ENCODE results near the gene MAPKBP1. TPM values are rescaled to one million over a fixed set of nuclear protein-coding genes. Genes with fewer than 3 reads are reported as not detected.
A peak's percentile ranks its signal among the peaks of the same experiment; 100 is the strongest.
"Not testable (repeated sequence)": the region's sequence is repeated elsewhere in the genome, so short reads cannot be mapped to it uniquely, and the experiment has no call there.

MAPKBP1 gene
- total RNA-seq, 1 donor from 2014 or later: 28.9 TPM

DNA sequence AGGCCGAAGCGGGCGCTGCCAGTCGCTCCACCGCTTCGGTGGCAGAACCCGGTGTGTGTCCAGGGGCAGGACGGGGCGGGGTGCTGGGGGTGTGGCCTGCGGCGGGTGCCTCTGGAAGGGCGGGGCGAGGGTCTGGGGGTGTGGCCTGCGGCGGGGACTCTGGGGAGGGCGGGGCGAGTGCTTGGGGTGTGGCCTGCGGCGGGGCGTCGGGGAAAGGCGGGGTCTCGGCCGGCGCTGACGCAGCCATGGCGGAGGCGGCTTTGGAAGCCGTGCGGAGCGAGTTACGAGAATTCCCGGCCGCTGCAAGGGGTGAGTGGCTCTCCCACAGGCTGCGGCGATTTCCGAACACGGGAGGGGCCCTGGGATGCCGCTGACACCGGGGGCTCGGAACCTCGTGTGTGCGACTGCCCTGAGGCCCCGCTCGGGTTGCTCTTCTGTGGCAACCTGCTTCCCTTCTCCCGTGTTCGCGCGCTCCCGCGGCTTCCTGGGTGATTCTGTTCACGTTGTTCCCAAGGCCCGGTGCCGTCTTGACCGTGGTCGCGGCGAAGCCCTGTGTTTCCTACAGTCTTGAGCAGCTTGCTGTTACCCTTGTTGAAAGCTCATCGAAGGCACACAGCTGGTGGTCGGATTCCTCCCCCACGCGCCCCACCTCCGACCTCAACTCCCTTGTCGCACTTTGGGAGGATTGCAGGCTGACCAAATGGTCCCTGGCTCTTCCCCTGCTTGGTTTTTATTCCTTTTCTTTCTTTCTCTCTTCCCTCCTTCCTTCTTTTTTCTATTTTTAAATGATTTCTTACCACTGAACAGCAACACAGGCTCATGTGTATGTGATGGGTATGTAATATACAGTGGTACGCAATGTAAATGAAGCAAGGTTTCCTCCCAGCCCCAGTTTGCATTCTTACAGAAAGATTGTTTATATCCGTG is 53.9 kb downstream of the MAPKBP1 start, which contains the start of gene JMJD7:
JMJD7 (plus strand) TSS at position 213 of the 927 bp plus-strand sequence; CDS start at position 246, 33 bp downstream.
- Mint-ChIP-seq H3K4me1 (ENCODE audit: low read depth) (peaks cover 8% of the 10 kb centered on the region), H3K9me3 (ENCODE audit: low read depth) (no peaks in the 10 kb centered on the region), H3K27me3 (peaks cover 13% of the 10 kb centered on the region), H3K27ac (peak within 1 kb of the TSS; percentile 83), H3K36me3 (ENCODE audit: insufficient read depth) (peaks cover 8% of the 10 kb centered on the region), H3K4me3 (ENCODE audit: low read depth) (peak within 1 kb of the TSS; percentile 83)
- TF ChIP-seq, protein P1, sequence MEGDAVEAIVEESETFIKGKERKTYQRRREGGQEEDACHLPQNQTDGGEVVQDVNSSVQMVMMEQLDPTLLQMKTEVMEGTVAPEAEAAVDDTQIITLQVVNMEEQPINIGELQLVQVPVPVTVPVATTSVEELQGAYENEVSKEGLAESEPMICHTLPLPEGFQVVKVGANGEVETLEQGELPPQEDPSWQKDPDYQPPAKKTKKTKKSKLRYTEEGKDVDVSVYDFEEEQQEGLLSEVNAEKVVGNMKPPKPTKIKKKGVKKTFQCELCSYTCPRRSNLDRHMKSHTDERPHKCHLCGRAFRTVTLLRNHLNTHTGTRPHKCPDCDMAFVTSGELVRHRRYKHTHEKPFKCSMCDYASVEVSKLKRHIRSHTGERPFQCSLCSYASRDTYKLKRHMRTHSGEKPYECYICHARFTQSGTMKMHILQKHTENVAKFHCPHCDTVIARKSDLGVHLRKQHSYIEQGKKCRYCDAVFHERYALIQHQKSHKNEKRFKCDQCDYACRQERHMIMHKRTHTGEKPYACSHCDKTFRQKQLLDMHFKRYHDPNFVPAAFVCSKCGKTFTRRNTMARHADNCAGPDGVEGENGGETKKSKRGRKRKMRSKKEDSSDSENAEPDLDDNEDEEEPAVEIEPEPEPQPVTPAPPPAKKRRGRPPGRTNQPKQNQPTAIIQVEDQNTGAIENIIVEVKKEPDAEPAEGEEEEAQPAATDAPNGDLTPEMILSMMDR (IDR thresholded peaks at IDR 0.05; ENCODE audit: unreplicated experiment): no peak
- DNase-seq (ENCODE audit: low spot score, unreplicated experiment): peak; percentile 92

GRCh38 chr15:41828807-41829141 is 54.5 kb downstream of the MAPKBP1 start:
- peaks cover 8% of the 10 kb centered on the region for H3K36me3 Mint-ChIP-seq (ENCODE audit: insufficient read depth)
- H3K27ac Mint-ChIP-seq: no peak overlapping the region
- H3K4me1 Mint-ChIP-seq (ENCODE audit: low read depth): peaks cover 8% of the 10 kb centered on the region
- no peak for DNase-seq (ENCODE audit: low spot score, unreplicated experiment)
- H3K4me3 Mint-ChIP-seq (ENCODE audit: low read depth): peak overlapping the region; percentile 83
- H3K27me3 Mint-ChIP-seq: peaks cover 13% of the 10 kb centered on the region
- no peaks in the 10 kb centered on the region for H3K9me3 Mint-ChIP-seq (ENCODE audit: low read depth)
- TF ChIP-seq, protein P1 (IDR thresholded peaks at IDR 0.05; ENCODE audit: unreplicated experiment): no peak

DNA sequence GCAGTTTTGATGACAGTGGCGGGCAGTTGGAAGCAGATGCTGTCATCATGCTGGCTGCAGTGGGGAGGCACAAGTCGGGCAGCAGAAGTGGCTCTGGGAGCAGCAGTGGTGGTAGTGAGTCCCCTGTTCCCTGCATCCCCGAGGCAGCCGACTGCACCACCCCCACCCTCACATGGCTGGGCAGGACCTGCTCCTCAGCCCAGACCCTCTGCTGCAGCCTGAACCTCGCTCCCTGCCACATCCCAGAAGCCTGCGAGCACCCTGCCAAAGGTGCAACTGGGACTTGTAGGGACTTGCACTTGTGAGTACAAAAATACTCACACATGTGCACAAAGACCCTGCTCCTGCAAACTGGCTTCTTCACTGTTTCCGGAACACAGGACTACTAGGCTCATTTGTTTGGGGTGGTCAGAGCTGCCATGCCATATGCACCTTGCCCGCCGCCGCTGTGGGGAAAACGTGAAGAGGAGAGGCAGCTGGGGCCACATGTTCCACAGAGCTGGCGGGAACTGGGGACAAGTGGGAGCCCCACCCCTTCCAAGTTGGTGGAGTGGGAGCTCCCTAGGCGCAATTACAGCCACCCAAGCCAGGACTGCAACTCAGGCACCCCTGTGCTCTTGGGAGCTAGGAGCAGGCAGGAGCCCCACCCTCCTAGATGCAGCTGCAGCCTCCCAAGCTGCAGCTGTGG is 55.8 kb downstream of the MAPKBP1 start:
- Mint-ChIP-seq H3K36me3 (ENCODE audit: insufficient read depth) (peaks cover 2% of the 10 kb centered on the region), H3K4me3 (ENCODE audit: low read depth) (no peak overlapping the region), H3K27ac (no peak overlapping the region), H3K4me1 (ENCODE audit: low read depth) (peaks cover 8% of the 10 kb centered on the region), H3K27me3 (peaks cover 13% of the 10 kb centered on the region), H3K9me3 (ENCODE audit: low read depth) (no peaks in the 10 kb centered on the region)
- no peak for DNase-seq (ENCODE audit: low spot score, unreplicated experiment)
- TF ChIP-seq, protein P1 (IDR thresholded peaks at IDR 0.05; ENCODE audit: unreplicated experiment): no peak

GRCh38 chr15:41831291-41831690 is 57.0 kb downstream of the MAPKBP1 start:
- H3K27ac Mint-ChIP-seq; H3K9me3 Mint-ChIP-seq (ENCODE audit: low read depth); H3K4me3 Mint-ChIP-seq (ENCODE audit: low read depth); DNase-seq (ENCODE audit: low spot score, unreplicated experiment); H3K4me1 Mint-ChIP-seq (ENCODE audit: low read depth); H3K36me3 Mint-ChIP-seq (ENCODE audit: insufficient read depth): not testable (repeated sequence)
- H3K27me3 Mint-ChIP-seq: peaks cover 10% of the 10 kb centered on the region

- TF ChIP-seq, protein P1 (IDR thresholded peaks at IDR 0.05; ENCODE audit: unreplicated experiment): no peak
- peaks cover 5% of the 10 kb centered on the region for H3K36me3 Mint-ChIP-seq (ENCODE audit: insufficient read depth)
- no peak overlapping the region for H3K4me3 Mint-ChIP-seq (ENCODE audit: low read depth)
- H3K4me1 Mint-ChIP-seq (ENCODE audit: low read depth): peaks cover 8% of the 10 kb centered on the region
- no peaks in the 10 kb centered on the region for H3K9me3 Mint-ChIP-seq (ENCODE audit: low read depth)
- H3K27me3 Mint-ChIP-seq: peaks cover 6% of the 10 kb centered on the region
- no peak for DNase-seq (ENCODE audit: low spot score, unreplicated experiment)
- H3K27ac Mint-ChIP-seq: no peak overlapping the region
Observed at GRCh38 chr15:41832208-41832607, 57.9 kb downstream of the MAPKBP1 start.

All from progenitor cell of endocrine pancreas (in vitro differentiated cells).